HCT116 (cell line): ENCODE results near the gene ARHGEF12. TPM values are rescaled to one million over a fixed set of nuclear protein-coding genes. Genes with fewer than 3 reads are reported as not detected.

Experiments used
- ATAC-seq: fragments of 200-7000 bp; cut with Tn5 transposase; 2 replicates; pipeline ENCODE4 v1.9.1; 2020; ENCODE audit warnings: mild to moderate bottlenecking, moderate library complexity
- BruUV-seq: library from RNA; stranded (reverse); fragments of 400-500 nt; replicated peaks from 2 replicates; lab custom pipeline; 2021; lab: Mats Ljungman, UMichigan
- CTCF ChIA-PET: fragments of 300-600 bp; sonication (Branson Sonifier 250); formaldehyde crosslinking; loops from one replicate; lab custom pipeline; 2021; ENCODE audit warnings: antibody characterized with exemption; lab: Charles Lee
- POLR2A ChIA-PET: fragments of 300-600, 350-600 bp; sonication (Branson Sonifier 250); formaldehyde crosslinking; loops from one replicate; lab custom pipeline; 2021; ENCODE audit warnings: antibody characterized with exemption; lab: Charles Lee
- RAD21 ChIA-PET, 2 experiments: fragments of 300-600 bp; sonication (Branson Sonifier 250); formaldehyde crosslinking; loops; one replicate each; lab custom pipeline; 2023; ENCODE audit warnings: low total read pairs in 2 of 2; ENCODE audit not compliant: uncharacterized antibody in 2 of 2, unreplicated experiment in 2 of 2, low non-redundant PET in 1 of 2; lab: Charles Lee
- DNase-seq: peaks from one replicate; pipeline ENCODE4 v3.0.0-alpha.2; 2010; ENCODE audit warnings: low read depth, low spot score
- H2AFZ ChIP-seq: fragments of 200-600 bp; shearing (Covaris generic), sonication (generic); 2 replicates; pipeline ENCODE4 v1.6.1; 2017; ENCODE audit warnings: low read depth, mixed run types, mixed read lengths, antibody characterized with exemption, low read length; ENCODE audit not compliant: poor library complexity, severe bottlenecking
- H3K27ac ChIP-seq: 2 replicates; pipeline ENCODE4 v1.5.1; 2012; ENCODE audit warnings: low read depth, low read length
- H3K27me3 ChIP-seq: fragments of 200-600 bp; sonication (generic); 2 replicates; pipeline ENCODE4 v1.6.1; 2016; ENCODE audit warnings: mixed run types, low read length, mixed read lengths; ENCODE audit not compliant: insufficient read depth
- H3K36me3 ChIP-seq, 2 experiments: fragments of 200-500 bp in 1 of 2; fragments of 200-600 bp in 1 of 2; sonication (Bioruptor generic) in 1 of 2; sonication (generic) in 1 of 2; 2 replicates each; pipeline versions ENCODE4 v1.5.1 to v1.6.1; 2014 to 2016; ENCODE audit warnings: low read length in 2 of 2, inconsistent platforms in 1 of 2, mixed read lengths in 1 of 2, mixed run types in 1 of 2; ENCODE audit not compliant: insufficient read depth in 2 of 2, control insufficient read depth in 1 of 2
- H3K4me1 ChIP-seq, 2 experiments: fragments of 200-600 bp in 1 of 2; sonication (generic) in 1 of 2; 2 replicates each; pipeline versions ENCODE4 v1.5.1 to v1.6.1; 2012 to 2017; ENCODE audit warnings: low read length in 2 of 2, inconsistent platforms in 1 of 2, mild to moderate bottlenecking in 1 of 2, mixed read lengths in 1 of 2, mixed run types in 1 of 2, moderate library complexity in 1 of 2; ENCODE audit not compliant: insufficient read depth in 2 of 2, control insufficient read depth in 1 of 2
- H3K4me2 ChIP-seq: fragments of 200-600 bp; sonication (generic); 2 replicates; pipeline ENCODE4 v1.6.1; 2017; ENCODE audit warnings: mixed run types, low read length, mixed read lengths
- H3K4me3 ChIP-seq, 2 experiments: fragments of 200-600 bp in 1 of 2; sonication (generic) in 1 of 2; replicated peaks in 1 of 2; 2 replicates each; pipeline ENCODE4 v1.5.1; 2011 to 2016; ENCODE audit warnings: low read length in 2 of 2, control low read depth in 1 of 2, low read depth in 1 of 2, mild to moderate bottlenecking in 1 of 2, mixed read lengths in 1 of 2, mixed run types in 1 of 2
- H3K79me2 ChIP-seq: fragments of 200-600 bp; sonication (generic); 2 replicates; pipeline ENCODE4 v1.6.1; 2017; ENCODE audit warnings: mild to moderate bottlenecking, mixed run types, low read length, moderate library complexity, mixed read lengths; ENCODE audit not compliant: insufficient read depth
- H3K9ac ChIP-seq: fragments of 200-600 bp; sonication (generic); 2 replicates; pipeline ENCODE4 v1.6.1; 2016; ENCODE audit warnings: low read length, mixed read lengths
- H3K9me2 ChIP-seq: fragments of 200-600 bp; sonication (generic), shearing (Covaris generic); 2 replicates; pipeline ENCODE4 v1.6.1; 2017; ENCODE audit warnings: mixed run types, mild to moderate bottlenecking, moderate library complexity; ENCODE audit not compliant: insufficient read depth
- H3K9me3 ChIP-seq, 2 experiments: fragments of 200-500 bp in 1 of 2; fragments of 200-600 bp in 1 of 2; sonication (Bioruptor generic) in 1 of 2; sonication (generic) in 1 of 2; 2 replicates each; pipeline ENCODE4 v1.6.1; 2014 to 2017; ENCODE audit warnings: low read length in 2 of 2, mixed read lengths in 2 of 2, inconsistent platforms in 1 of 2, low read depth in 1 of 2, mild to moderate bottlenecking in 1 of 2, mixed run types in 1 of 2, moderate library complexity in 1 of 2; ENCODE audit not compliant: control insufficient read depth in 1 of 2, insufficient read depth in 1 of 2
- H4K20me1 ChIP-seq: fragments of 200-600 bp; sonication (generic), shearing (Covaris generic); 2 replicates; pipeline ENCODE4 v1.6.1; 2017; ENCODE audit warnings: mixed run types, mild to moderate bottlenecking, moderate library complexity; ENCODE audit not compliant: insufficient read depth
- CBX3 ChIP-seq: IDR thresholded peaks from 2 replicates; pipeline ENCODE4 v1.6.1; 2012; ENCODE audit warnings: low read depth
- CEBPB ChIP-seq: IDR thresholded peaks from 2 replicates; pipeline ENCODE4 v1.6.1; 2012; ENCODE audit warnings: low read depth
- ELF1 ChIP-seq: IDR thresholded peaks from 2 replicates; pipeline ENCODE4 v1.6.1; 2012; ENCODE audit warnings: low read depth, borderline replicate concordance
- EZH2 ChIP-seq: fragments of 200-600 bp; sonication (generic); IDR thresholded peaks from 2 replicates; pipeline ENCODE4 v1.6.1; 2017; ENCODE audit warnings: antibody characterized with exemption, mixed run types
- EZH2phosphoT487 ChIP-seq: fragments of 200-600 bp; IDR thresholded peaks from 2 replicates; pipeline ENCODE4 v1.6.1; 2018; ENCODE audit warnings: antibody characterized with exemption, borderline replicate concordance
- FOSL1 ChIP-seq: IDR thresholded peaks from 2 replicates; pipeline ENCODE4 v1.6.1; 2012; ENCODE audit warnings: low read depth
- POLR2AphosphoS5 ChIP-seq: IDR thresholded peaks from 2 replicates; pipeline ENCODE4 v1.6.1; 2011; ENCODE audit warnings: mild to moderate bottlenecking, low read depth, low read length, moderate library complexity
- SIN3A ChIP-seq: IDR thresholded peaks from 2 replicates; pipeline ENCODE4 v1.6.1; 2012; ENCODE audit warnings: low read depth
- TCF7L2 ChIP-seq: IDR thresholded peaks from 2 replicates; pipeline ENCODE4 v1.7.0; 2011; ENCODE audit warnings: borderline replicate concordance, inconsistent platforms; ENCODE audit not compliant: insufficient read depth, insufficient read length; ENCODE audit errors: extremely low read depth
- YY1 ChIP-seq: IDR thresholded peaks from 2 replicates; pipeline ENCODE4 v1.6.1; 2011; ENCODE audit warnings: low read length, low read depth, moderate library complexity, mild to moderate bottlenecking; ENCODE audit not compliant: insufficient replicate concordance; ENCODE audit errors: extremely low read depth
- ZBTB33 ChIP-seq: IDR thresholded peaks from 2 replicates; pipeline ENCODE4 v1.6.1; 2011; ENCODE audit warnings: mild to moderate bottlenecking, low read length, moderate library complexity; ENCODE audit not compliant: insufficient replicate concordance; ENCODE audit errors: extremely low read depth
- ZFX ChIP-seq: fragments of 450-650 bp; IDR thresholded peaks from 2 replicates; pipeline ENCODE4 v1.6.1; 2017
- intact Hi-C: fragments of 100-400 bp; cut with micrococcal nuclease; formaldehyde crosslinking; loops from 2 replicates; pipeline ENCODE4 v1.10.0; 2022
- total RNA-seq: library from RNA; stranded (reverse); gene quantifications from one replicate; pipeline ENCODE4 v1.2.1, GENCODE V29; 2021; ENCODE audit not compliant: unreplicated experiment
- TF ChIP-seq, protein P1 (sequence below): IDR thresholded peaks from 2 replicates; pipeline ENCODE4 v1.6.1; 2012; ENCODE audit warnings: low read depth
- TF ChIP-seq, protein P2 (sequence below): IDR thresholded peaks from 2 replicates; pipeline ENCODE4 v1.6.1; 2012
- TF ChIP-seq, protein P3 (sequence below): IDR thresholded peaks from 2 replicates; pipeline ENCODE4 v1.6.1; 2012

The ARHGEF12 gene
- total RNA-seq, 1 experiment from 2014 or later = 81.4 TPM

DNA sequence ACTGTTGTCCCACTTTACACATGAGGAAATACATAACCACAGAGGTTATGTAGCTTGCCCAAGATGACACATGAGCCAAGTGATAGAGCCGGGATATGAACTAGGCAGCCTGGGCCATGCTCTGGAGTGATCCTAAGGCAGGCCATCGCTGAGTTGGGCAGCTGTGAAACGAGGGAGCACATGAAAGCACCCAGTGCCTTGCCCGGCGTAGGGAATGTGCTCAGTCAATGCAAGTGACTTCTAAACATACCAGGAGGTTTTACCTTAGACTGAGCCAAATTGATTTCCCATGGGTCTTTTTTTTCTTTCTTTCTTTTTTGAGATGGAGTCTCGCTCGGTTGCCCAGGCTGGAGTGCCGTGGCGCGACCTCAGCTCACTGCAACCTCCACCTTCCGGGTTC is 185.8 kb downstream of the ARHGEF12 start:
- Histone ChIP-seq H3K27me3 (no peaks in the 10 kb centered on the region), H3K36me3 (no peaks in the 10 kb centered on the region), H3K9ac (no peak overlapping the region), H3K9me3 (no peaks in the 10 kb centered on the region), H3K4me1 (peaks cover 10 to 11% of the 10 kb centered on the region in 2 experiments; a peak in 3 of 4 replicates), H3K79me2 (no peaks in the 10 kb centered on the region), H3K4me3 (no peak overlapping the region), H3K27ac (no peak overlapping the region), H2AFZ (no peak overlapping the region), H3K4me2 (no peak overlapping the region), H4K20me1 (no peaks in the 10 kb centered on the region), H3K9me2 (no peaks in the 10 kb centered on the region)
- RAD21 ChIA-PET = no interaction called here
- DNase-seq = no peak
- TF ChIP-seq ZBTB33 (no peak), TCF7L2 (no peak), YY1 (no peak), SIN3A (no peak), CBX3 (no peak), EZH2 (no peak), ZFX (no peak), CEBPB (no peak), POLR2AphosphoS5 (no peak), EZH2phosphoT487 (no peak), FOSL1 (no peak), ELF1 (no peak)
- TF ChIP-seq, protein P1, sequence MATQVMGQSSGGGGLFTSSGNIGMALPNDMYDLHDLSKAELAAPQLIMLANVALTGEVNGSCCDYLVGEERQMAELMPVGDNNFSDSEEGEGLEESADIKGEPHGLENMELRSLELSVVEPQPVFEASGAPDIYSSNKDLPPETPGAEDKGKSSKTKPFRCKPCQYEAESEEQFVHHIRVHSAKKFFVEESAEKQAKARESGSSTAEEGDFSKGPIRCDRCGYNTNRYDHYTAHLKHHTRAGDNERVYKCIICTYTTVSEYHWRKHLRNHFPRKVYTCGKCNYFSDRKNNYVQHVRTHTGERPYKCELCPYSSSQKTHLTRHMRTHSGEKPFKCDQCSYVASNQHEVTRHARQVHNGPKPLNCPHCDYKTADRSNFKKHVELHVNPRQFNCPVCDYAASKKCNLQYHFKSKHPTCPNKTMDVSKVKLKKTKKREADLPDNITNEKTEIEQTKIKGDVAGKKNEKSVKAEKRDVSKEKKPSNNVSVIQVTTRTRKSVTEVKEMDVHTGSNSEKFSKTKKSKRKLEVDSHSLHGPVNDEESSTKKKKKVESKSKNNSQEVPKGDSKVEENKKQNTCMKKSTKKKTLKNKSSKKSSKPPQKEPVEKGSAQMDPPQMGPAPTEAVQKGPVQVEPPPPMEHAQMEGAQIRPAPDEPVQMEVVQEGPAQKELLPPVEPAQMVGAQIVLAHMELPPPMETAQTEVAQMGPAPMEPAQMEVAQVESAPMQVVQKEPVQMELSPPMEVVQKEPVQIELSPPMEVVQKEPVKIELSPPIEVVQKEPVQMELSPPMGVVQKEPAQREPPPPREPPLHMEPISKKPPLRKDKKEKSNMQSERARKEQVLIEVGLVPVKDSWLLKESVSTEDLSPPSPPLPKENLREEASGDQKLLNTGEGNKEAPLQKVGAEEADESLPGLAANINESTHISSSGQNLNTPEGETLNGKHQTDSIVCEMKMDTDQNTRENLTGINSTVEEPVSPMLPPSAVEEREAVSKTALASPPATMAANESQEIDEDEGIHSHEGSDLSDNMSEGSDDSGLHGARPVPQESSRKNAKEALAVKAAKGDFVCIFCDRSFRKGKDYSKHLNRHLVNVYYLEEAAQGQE = no peak
- TF ChIP-seq, protein P2, sequence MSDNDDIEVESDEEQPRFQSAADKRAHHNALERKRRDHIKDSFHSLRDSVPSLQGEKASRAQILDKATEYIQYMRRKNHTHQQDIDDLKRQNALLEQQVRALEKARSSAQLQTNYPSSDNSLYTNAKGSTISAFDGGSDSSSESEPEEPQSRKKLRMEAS = no peak
- TF ChIP-seq, protein P3, sequence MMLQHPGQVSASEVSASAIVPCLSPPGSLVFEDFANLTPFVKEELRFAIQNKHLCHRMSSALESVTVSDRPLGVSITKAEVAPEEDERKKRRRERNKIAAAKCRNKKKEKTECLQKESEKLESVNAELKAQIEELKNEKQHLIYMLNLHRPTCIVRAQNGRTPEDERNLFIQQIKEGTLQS = no peak
- ATAC-seq = no peak
- intact Hi-C loops = no loop called here
- CTCF ChIA-PET = interaction anchor here (0.6 kb wide), 1 partner anchor 309 kb away, joined by 4 read pairs; no protein-coding TSS in a partner anchor
- BruUV-seq = no TSS peak
- POLR2A ChIA-PET = no interaction called here
